GF-D8 (cell line): ENCODE results near the gene OLFML2A.

Experiments used
- DNase-seq: peaks from one replicate; lab custom pipeline; 2025; lab: John Stamatoyannopoulos, UW

Gene OLFML2A

DNA sequence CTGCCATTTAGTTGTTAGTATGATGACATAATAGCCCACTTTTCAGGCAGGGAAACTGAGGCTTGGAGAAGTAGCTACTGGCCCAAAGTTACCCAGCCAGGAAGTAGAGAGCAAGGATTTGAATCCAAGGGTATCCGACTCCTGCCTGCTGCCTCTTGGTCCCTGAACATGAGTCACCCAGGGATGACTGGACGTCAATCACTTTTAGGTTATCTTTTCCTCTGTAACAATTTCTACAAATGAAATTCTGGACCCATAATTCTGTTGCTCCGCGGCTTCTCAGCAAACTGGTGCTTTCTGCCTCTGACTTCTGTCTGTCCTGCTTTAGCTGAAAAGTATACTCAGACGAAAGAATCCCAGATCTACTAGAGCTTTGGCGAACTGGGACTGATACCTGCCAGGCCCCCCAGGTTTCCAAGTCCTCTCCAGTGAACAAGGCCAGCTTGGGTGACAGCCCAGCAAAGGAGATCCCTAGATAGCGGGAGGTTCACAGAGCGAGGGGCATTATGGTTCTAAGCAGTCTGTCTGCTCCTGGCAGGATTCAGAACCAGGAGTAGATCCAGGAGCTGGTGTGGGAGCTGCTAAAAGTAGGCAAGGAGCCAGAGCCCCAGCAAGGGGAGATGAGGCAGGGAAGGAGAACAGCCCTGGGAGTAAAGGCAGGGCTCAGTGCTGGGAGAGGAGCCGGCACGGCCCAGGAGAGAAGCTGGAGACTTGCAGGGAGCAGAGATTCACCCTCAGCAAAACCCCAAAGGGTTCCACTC, 20.6 kb downstream of the OLFML2A start:
- no peak for DNase-seq

DNA sequence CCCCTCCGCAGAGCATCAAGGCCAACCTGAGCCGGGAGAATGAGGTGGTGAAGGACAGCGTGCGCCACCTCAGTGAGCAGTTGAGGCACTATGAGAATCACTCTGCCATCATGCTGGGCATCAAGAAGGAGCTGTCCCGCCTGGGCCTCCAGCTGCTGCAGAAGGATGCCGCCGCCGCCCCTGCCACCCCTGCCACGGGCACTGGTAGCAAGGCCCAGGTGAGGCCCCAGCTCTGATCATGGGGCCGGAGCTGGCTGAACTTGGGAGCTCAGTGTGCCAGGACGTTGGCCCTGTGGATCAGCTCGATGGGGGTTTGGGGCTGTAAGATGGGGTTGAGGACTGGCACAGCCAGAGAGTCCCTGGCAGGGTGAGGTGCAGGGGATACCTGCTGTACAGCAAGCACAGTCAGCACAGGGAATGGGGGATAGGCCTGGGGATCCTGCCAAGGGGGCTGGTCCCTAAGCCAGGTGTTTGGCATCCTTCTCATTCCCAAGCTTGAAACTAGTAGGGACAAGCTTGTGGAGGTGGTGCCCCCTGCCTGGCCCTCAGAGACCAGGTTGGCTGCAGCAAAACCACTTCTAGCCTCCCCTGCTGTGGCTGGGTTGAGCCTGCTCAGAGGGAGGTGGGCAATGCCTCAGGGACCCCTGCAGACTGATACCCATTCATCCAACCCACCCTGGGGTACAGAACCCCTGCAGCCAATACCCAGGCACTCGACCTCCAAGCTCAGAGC, 22.5 kb downstream of the OLFML2A start:
- no peak for DNase-seq

DNA sequence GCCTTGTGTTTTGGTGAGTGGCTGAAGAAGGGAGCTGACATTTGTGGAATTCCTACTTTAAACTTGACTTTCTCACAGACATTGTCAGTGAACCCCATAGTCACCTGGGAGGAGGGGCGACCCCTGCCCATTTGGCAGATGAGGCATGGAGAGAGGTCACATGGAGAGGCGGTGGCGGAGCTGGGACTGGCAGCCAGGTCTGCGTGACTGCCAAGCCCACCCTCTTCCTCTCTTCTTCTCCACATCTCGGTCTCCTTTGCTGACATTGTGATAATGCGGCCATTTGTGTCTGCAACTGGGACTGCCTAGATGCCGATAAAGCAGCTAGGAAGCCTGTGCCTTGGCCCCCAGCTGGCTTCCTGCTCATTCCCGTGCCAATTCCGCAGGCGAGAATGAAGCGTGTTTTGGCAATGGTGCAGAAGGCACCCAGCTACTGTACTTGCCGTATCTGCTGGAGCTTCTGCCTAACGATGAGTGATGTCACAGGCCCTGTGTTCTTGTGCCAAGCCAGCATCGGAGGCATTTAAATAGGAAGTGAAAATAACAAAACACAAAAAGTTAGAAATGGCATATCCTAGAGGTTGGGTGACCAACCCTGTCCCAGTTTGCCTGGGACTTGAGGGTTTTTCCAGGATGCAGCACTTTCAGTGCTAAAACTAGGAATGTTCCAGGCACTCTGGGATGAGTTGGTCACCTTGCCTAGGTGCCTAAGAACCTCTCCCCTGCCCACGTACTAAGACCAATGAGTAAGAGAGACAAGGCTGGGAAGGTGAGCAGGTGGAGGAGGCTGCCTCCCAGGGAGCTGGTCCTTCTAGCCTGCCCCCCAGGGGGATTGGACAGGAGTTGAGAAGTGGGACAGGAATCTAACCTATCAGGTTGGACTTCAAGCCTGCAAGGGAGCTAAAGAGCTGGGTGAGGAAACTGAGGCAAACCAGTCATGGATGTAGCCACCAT, 23.6 kb downstream of the OLFML2A start:
- DNase-seq: no peak

DNA sequence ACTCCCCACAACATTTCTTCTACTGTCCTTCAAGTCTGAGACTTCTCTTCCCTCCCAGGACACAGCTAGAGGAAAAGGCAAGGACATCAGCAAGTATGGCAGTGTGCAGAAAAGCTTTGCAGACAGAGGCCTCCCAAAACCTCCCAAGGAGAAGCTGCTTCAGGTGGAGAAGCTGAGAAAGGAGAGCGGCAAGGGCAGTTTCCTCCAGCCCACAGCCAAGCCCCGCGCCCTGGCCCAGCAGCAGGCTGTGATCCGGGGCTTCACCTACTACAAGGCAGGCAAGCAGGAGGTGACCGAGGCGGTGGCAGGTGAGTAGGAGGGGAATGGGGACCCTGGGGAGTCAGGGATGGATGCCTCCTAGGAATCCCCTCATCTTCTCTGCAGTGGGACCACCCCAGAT, 24.4 kb downstream of the OLFML2A start:
- DNase-seq: no peak

DNA sequence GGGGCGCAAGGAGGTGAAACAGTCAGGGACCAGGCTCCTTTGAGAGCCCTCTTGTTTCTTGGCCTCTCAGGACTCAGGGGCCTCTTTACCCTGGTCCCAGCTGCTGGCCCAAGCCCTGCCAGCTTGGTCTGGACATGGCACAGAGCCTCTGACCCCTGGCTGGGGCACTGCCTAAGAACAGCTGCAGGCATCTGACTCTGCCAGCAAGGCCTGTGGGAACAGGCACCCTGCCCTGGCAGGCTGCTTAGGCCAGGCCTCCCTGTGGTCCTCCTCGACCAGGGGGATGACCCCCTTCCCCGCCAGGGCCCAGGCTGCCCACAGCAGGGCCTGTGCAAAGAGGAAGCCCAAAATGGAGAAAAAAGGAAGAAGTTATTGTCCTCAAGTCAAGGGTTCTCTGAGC, 25.5 kb downstream of the OLFML2A start:
- no peak for DNase-seq

DNA sequence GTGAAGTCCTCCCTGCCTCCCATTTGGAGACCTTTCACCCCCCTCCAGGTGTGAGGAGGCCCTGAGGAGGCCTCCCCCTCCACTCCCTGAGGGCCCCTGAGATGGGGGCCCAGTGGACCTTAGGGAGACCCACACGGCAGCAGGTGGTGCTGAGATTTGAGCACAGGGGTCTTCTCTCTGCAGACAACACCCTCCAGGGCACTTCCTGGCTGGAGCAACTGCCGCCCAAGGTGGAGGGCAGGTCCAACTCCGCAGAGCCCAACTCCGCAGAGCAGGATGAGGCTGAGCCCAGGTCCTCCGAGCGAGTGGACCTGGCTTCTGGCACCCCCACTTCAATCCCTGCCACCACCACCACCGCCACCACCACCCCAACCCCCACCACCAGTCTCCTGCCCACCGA, 27.0 kb downstream of the OLFML2A start:
- DNase-seq: no peak

DNA sequence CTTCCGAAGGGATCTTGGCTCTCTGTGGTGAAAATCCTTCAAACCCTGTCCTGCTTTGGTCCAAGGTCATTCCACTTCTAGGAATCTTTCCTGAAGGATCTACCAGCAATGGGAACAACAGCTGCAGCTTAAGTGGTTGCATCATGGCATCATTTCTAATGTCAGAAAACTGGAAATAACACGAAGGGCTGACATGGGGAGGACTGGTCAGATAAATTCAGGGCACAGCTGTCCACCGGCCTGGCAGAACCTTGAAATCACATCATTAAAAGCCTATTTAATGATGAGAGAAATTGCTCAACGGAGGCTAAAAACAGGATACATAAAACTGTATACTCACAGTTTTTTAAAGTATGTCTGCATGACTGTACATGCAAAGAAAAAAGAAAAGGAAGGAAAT, 28.3 kb downstream of the OLFML2A start:
- no peak for DNase-seq

DNA sequence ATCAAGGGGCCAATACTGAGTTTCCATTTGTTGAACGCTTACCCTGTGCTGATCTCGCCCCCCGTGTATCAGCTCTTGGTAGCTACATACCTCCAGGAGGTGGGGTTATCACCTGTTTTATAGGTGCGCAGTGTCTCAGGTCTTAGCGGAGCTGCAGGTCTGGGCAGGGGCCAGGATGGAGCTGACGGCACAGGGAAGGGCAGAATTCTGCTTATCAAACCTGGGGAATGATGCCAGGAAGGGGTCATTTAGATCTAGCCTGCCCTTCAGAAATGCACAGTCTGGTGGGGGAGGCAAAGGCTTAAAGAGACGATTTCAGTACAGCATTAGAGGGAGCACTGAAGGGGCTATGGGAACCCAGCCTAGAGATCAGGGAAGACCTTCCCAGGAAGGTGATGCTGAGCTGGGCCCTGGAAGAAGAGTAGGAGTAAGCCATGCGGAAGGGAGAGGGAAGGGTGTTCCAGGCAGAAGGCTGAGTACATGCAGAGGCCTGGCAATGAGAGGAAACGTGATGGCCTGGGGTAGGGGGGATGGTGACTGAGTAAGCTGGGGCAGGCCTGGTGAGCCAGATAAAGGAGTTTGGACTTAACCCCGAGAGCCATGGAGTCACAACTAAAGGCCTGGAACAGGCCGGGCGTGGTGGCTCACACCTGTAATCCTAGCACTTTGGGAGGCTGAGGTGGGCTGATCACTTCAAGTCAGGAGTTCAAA, 31.5 kb downstream of the OLFML2A start:
- DNase-seq: no peak

DNA sequence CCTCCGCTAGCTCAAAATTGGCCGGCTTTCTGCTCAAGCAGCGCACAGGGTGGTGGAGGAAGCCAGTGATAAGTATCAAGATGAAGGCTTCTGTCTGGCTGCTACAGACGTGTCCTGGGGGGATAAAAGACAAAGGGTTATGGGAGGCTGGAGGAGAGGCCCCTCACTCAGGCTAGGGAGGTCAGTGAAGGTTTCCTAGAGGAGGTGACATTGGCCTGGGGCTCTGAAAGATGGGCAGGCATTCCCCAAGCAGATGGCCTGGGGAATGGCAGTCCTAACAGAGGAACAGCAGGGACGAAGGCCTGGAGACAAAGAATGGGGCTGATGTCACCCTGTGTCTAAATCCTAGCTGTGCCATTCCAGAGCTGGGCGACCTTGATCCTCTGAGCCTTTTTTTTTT, 32.3 kb downstream of the OLFML2A start:
- no peak for DNase-seq

DNA sequence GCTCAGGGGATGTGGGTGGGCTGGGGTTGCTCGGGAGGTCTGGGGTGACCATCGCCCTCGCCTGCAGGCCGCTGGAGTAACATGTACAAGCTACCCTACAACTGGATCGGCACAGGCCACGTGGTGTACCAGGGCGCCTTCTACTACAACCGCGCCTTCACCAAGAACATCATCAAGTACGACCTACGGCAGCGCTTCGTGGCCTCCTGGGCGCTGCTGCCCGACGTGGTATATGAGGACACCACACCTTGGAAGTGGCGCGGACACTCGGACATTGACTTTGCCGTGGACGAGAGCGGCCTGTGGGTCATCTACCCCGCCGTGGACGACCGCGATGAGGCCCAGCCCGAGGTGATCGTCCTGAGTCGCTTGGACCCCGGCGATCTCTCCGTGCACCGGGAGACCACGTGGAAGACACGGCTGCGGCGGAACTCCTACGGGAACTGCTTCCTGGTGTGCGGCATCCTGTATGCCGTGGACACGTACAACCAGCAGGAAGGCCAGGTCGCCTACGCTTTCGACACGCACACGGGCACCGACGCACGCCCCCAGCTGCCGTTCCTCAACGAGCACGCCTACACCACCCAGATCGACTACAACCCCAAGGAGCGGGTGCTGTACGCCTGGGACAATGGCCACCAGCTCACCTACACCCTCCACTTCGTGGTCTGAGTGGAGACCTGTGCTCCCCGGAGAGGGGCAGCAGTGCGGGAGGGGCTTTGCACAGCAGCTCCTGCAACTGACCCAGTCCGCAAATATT, 33.0 kb downstream of the OLFML2A start:
- DNase-seq: no peak

DNA sequence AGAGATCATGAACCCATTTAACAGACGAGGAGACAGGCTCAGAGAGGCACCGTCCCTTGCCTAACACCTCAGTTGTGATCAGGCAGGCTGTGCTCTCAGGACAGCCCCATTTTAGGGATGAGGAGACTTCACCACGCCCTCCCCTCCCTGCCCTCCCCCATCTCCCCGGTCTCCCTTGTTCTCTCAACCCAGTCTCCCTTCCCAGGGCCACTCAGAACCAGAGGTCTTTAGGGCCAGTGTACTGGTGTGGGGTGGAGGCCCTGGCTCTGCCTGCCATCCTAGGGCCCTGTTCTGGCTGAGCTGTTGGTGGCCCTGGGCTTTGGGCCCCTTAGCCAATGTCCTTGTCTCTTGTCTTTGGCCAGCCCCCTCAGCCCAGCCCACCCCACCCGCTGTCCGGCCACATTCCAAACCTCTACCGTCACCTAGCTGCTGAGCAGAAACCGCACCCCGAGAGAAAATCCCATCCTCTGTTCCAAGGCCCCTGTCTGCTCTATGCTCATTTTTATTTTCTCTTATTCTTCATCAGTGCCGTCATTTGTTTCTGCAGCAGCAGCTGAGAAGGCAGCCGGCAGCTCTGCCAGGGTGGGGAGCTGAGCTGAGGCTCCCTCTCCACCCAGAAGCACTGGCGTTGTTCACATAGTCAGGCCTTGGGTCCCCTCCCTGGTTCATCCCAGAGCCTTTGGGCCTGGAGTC, 33.9 kb downstream of the OLFML2A start:
- DNase-seq: no peak

DNA sequence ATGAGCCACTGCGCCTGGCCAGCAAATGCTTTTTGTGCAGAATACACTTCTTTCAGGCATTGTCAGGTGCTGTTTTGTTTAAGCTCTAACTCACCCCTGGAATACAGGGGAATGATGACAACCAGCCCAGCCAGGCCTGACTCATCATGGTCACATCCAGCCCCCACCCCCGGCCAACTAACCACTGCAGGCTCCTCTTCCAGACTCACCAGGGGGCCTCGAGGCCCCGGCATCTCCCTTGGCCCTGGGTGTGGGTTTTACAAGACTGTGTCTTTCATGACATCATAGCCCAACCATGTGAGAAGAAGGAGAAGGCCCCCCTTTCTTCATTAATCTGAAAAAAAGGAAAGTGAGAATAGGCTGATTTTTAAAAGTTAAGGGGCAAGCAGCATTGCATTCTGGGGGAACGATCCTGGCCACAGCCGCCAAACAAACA, 35.5 kb downstream of the OLFML2A start:
- no peak for DNase-seq

DNA sequence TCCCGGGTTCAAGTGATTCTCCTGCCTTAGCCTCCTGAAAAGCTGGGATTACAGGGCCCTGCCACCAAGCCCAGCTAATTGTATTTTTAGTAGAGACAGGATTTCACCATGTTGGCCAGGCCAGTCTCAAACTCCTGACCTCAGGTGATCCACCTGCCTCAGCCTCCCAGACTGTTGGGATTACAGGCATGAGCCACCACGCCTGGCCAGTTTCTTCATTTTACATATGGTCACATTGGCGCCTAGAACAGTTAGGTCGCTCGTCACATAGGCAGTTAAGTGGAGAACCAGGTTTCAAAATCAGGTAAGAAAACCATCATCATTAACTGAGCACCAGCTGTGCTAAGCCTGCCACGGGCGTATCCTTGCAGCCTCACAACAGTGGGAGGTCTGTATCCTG, 36.1 kb downstream of the OLFML2A start:
- DNase-seq: no peak

DNA sequence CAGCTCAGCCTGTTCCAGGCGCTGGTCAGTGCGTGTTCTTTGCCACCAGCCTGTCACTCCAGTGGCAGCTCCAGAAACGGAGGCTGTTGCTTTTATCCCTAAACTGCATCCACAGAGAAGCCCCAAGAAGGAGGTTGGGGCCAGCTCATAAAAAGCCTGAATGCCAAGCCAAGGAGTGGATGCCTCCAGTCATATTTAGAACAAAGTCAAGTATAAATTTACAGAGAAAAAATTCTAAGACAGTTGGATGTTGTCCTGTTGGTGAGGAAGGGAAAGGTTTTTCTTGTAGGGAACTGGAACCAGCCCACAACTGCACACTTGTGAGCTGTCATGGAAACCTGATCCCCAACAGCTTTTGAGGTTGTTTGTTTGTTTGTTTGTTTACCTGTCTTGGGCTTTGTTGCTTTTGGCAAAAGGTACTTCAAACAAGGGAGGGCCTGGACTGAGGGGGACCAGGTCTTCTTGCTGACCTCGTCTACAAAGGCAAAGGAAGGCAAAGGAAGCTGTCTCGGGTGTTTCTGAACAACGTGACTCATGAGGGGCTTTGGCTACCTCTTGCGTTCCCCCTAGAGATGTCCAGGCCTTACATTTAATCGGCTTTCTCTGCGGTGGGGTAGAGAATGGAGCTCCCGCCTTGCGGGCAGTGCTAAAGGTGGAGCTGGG, 36.7 kb downstream of the OLFML2A start:
- no peak for DNase-seq

DNA sequence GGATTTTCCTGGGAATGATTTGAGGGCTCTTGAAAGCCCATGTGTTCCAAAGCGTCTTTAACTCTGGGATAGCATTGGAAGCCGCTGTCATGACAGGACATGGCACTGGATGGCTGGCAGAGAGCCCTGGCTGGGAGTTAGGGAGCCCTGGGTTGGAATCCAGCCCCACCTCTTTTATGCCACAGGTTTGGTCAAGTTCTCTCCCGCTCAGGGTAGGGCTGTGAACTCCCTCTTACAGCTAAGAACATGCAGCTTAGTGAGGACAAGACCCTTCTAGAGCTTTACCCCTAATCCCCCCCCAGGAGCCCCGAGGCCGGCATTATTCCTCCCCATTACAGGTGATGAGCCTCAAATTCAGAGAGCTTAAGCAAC, 37.2 kb downstream of the OLFML2A start:
- no peak for DNase-seq

DNA sequence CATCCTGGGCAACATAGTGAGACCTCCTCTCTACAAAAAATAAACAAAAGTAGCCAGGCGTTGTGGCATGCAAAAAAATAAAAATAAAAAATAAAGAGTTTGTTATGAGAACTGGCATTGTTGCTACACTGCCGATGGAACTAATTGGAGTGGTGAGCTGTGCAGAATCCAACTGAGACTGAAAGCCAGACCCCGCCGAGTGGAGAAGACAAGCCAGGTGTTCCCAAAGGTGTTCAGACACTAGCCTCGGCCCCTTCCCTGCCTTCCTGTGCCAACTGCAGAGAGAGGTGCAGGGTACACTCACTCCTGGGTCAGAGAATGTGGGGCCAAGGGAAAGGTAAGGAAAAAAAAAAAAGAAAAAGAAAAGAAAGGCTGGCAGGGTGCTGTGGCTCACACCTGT, 38.7 kb downstream of the OLFML2A start:
- no peak for DNase-seq

DNA sequence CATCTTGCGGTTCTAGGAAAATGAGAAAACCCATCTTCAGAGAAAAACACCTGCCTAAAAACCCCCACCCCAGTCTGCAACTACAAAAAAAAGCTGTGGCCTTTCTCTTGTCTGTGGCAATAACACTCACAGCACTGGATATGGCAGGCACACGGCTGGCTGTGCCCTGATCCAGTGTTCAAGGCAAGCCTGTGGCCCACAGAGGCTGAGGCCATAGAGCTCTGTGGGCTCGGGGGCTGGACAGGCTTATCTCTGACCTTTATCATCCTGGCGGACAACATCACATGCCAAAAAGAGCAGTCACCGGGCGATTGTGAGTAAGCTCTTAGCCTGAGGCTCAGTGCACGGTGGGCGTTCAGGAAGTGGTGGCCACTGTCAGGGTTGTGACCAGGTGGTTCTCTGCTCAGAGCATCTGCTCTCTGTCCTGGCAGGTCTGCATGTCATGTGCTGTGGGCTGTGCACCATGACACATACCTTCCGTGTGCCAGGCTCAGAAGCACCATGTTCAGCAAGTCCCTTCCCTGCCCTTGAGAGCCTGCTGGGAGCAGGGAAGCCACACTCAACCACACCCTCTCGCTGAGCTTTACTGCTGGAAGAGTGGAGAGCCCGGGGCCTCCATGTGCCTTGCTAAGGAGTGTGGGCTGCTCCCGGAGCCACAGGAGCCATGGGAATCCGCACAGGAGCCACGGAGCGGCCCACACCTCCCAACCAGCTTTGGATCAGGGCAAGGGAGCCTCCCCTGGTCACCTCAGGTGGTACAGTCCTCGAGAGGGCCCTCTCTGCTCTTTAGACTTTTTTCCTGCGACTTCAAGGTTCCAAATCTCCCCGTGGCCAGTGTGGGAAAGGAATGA, 41.7 kb downstream of the OLFML2A start:
- no peak for DNase-seq

DNA sequence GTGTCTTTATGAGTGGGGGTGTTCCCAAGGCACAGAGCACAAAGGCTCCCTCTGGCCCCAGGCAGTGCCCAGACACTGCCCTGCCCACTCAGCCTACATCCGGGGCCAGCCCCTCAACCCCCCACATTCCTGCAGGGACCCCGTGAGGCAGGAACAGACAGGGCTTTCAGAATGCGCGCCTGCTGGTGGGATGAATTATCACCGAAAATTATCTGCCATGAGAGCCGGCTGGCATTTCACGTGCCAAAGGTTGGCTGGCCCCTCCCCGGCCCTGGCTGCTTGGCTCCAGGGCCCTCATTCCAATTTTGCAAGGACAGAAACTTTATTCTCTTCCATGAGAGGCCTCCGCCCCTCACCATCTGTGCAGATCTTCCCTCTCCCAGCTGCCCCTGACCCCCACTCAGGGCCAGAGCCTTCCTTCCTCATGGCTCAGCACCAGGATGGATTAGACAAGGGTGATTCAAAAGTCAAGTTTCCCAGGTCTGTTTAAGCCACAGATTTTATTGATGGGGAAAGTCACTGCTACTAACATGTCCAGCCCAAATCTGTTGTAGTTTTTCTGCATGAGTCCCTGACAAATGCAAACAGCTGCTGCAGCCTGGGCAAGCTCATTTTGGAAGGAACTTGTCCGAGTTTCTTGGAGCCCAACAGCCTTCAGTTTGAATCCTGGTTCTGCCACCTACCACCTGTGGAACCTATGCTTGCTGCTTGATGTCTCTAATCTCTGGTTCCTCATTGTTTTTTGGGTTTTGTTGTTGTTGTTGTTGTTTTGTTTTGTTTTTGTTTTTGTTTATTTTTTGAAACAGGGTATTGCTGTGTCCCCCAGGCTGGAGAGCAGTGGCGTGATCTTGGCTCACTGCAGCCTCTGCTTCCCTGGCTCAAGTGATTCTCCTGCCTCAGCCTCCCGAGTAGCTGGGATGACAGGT, 44.0 kb downstream of the OLFML2A start:
- DNase-seq: no peak
